IMR-90 (cell line): ENCODE results near the gene PCDH1. TPM values are rescaled to one million over a fixed set of nuclear protein-coding genes. Genes with fewer than 3 reads are reported as not detected.

Experiments used
- ATAC-seq: fragments of 200-7000 bp; cut with Tn5 transposase; 2 replicates; pipeline ENCODE4 v1.9.1; 2020; ENCODE audit warnings: low read depth, mild to moderate bottlenecking, moderate library complexity
- BruUV-seq: library from RNA; stranded (reverse); fragments of 400-500 nt; replicated peaks from 2 replicates; lab custom pipeline; 2021; lab: Mats Ljungman, UMichigan
- CTCF ChIA-PET: fragments of 300-600 bp; formaldehyde crosslinking; extraction: SDS; loops from one replicate; lab custom pipeline; 2021; ENCODE audit warnings: antibody characterized with exemption; lab: Yijun Ruan, JAX
- POLR2A ChIA-PET: fragments of 300-600 bp; sonication (Branson Sonifier 250); formaldehyde crosslinking; loops from one replicate; lab custom pipeline; 2022; ENCODE audit warnings: antibody characterized with exemption; ENCODE audit not compliant: unreplicated experiment; lab: Charles Lee
- DNase-seq: peaks from one replicate; pipeline ENCODE4 v3.0.0; 2013
- H2AFZ ChIP-seq: replicated peaks from 2 replicates; pipeline ENCODE3; 2013; ENCODE audit warnings: low read length, mild to moderate bottlenecking; ENCODE audit not compliant: poor library complexity
- H2AK5ac ChIP-seq: 2 replicates; pipeline ENCODE4 v1.6.1; 2013; ENCODE audit warnings: low read depth, low read length, inconsistent platforms
- H2AK9ac ChIP-seq: replicated peaks from 2 replicates; pipeline ENCODE3; 2013; ENCODE audit warnings: mild to moderate bottlenecking, low read depth, low read length, moderate library complexity; ENCODE audit not compliant: poor library complexity
- H2BK120ac ChIP-seq: 2 replicates; pipeline ENCODE4 v1.6.1; 2013; ENCODE audit warnings: low read depth, low read length, inconsistent platforms
- H2BK15ac ChIP-seq: 3 replicates; pipeline ENCODE4 v1.6.1; 2013; ENCODE audit warnings: low read depth, low read length, inconsistent platforms
- H2BK20ac ChIP-seq: 2 replicates; pipeline ENCODE4 v1.6.1; 2013; ENCODE audit warnings: low read depth, mild to moderate bottlenecking, inconsistent platforms, low read length, moderate library complexity
- H2BK5ac ChIP-seq: 2 replicates; pipeline ENCODE4 v1.6.1; 2013; ENCODE audit warnings: mild to moderate bottlenecking, low read depth, low read length, inconsistent platforms; ENCODE audit not compliant: poor library complexity, severe bottlenecking
- H3K14ac ChIP-seq: replicated peaks from 2 replicates; pipeline ENCODE4 v1.6.1; 2013; ENCODE audit warnings: low read depth, low read length, inconsistent platforms
- H3K18ac ChIP-seq: 2 replicates; pipeline ENCODE4 v1.6.1; 2013; ENCODE audit warnings: low read depth, low read length, control low read depth
- H3K23ac ChIP-seq: 2 replicates; pipeline ENCODE4 v1.6.1; 2013; ENCODE audit warnings: low read depth, low read length, inconsistent platforms
- H3K27ac ChIP-seq: 2 replicates; pipeline ENCODE4 v1.5.1; 2013; ENCODE audit warnings: mild to moderate bottlenecking, control low read depth, low read length; ENCODE audit not compliant: insufficient read depth
- H3K27me3 ChIP-seq: 2 replicates; pipeline ENCODE4 v1.6.1; 2013; ENCODE audit warnings: low read length; ENCODE audit not compliant: control insufficient read depth, insufficient read depth
- H3K36me3 ChIP-seq: 2 replicates; pipeline ENCODE4 v1.6.1; 2013; ENCODE audit warnings: low read length, mixed read lengths; ENCODE audit not compliant: control insufficient read depth, insufficient read depth
- H3K4ac ChIP-seq: 2 replicates; pipeline ENCODE4 v1.6.1; 2013; ENCODE audit warnings: low read depth, low read length, inconsistent platforms
- H3K4me1 ChIP-seq: 2 replicates; pipeline ENCODE4 v1.6.1; 2013; ENCODE audit warnings: low read length, mixed read lengths; ENCODE audit not compliant: control insufficient read depth, insufficient read depth
- H3K4me2 ChIP-seq: 2 replicates; pipeline ENCODE4 v1.6.1; 2013; ENCODE audit warnings: low read depth, mild to moderate bottlenecking, control low read depth, low read length, moderate library complexity
- H3K4me3 ChIP-seq: 2 replicates; pipeline ENCODE4 v1.5.1; 2013; ENCODE audit warnings: low read depth, mild to moderate bottlenecking, control low read depth, low read length, moderate library complexity; ENCODE audit not compliant: insufficient read depth
- H3K56ac ChIP-seq: 2 replicates; pipeline ENCODE4 v1.6.1; 2013; ENCODE audit warnings: low read length, inconsistent platforms; ENCODE audit not compliant: insufficient read depth; ENCODE audit errors: extremely low read depth
- H3K79me1 ChIP-seq, 2 experiments: 2 replicates each; pipeline ENCODE4 v1.6.1; 2013; ENCODE audit warnings: low read length in 2 of 2, inconsistent platforms in 1 of 2, low read depth in 1 of 2
- H3K9ac ChIP-seq: 2 replicates; pipeline ENCODE4 v1.6.1; 2013; ENCODE audit warnings: low read depth, low read length, control low read depth
- H3K9me1 ChIP-seq: 2 replicates; pipeline ENCODE4 v1.6.1; 2013; ENCODE audit warnings: low read length, inconsistent platforms; ENCODE audit not compliant: insufficient read depth
- H3K9me3 ChIP-seq: 2 replicates; pipeline ENCODE4 v1.6.1; 2013; ENCODE audit warnings: low read length; ENCODE audit not compliant: control insufficient read depth, insufficient read depth
- H4K20me1 ChIP-seq: 2 replicates; pipeline ENCODE4 v1.6.1; 2013; ENCODE audit warnings: low read length, inconsistent platforms; ENCODE audit not compliant: insufficient read depth
- H4K5ac ChIP-seq: 2 replicates; pipeline ENCODE4 v1.6.1; 2013; ENCODE audit warnings: mild to moderate bottlenecking, low read depth, low read length, control low read depth
- H4K8ac ChIP-seq, 2 experiments: 2 replicates each; pipeline ENCODE4 v1.6.1; 2013; ENCODE audit warnings: low read depth in 2 of 2, low read length in 2 of 2, control low read depth in 1 of 2, inconsistent platforms in 1 of 2
- H4K91ac ChIP-seq: 2 replicates; pipeline ENCODE4 v1.6.1; 2013; ENCODE audit warnings: low read depth, low read length, inconsistent platforms; ENCODE audit not compliant: insufficient read depth
- BHLHE40 ChIP-seq: fragments of 150-350 bp; IDR thresholded peaks from 2 replicates; pipeline ENCODE4 v1.6.1; 2016; ENCODE audit warnings: mild to moderate bottlenecking, low read depth, low read length
- CHD1 ChIP-seq: IDR thresholded peaks from 2 replicates; pipeline ENCODE4 v1.6.1; 2012; ENCODE audit warnings: low read depth, low read length, improper control_type of control experiment
- POLR2A ChIP-seq: IDR thresholded peaks from 2 replicates; pipeline ENCODE4 v1.6.1; 2012; ENCODE audit warnings: mild to moderate bottlenecking, low read depth, low read length
- WGBS, 2 experiments: methylation state at CpG; one replicate each; pipeline versions ENCODE4 v1.1.5 to v1.1.7; 2013; ENCODE audit warnings: missing lambda C conversion rate in 2 of 2; ENCODE audit not compliant: insufficient read length in 1 of 2; ENCODE audit errors: extremely low coverage in 2 of 2; 5-methylcytosine and 5-hydroxymethylcytosine counted together
- dilution Hi-C: fragments of 300-500 bp; cut with HindIII; formaldehyde crosslinking; loops from one replicate; pipeline ENCODE4 v1.14.3; 2018; ENCODE audit warnings: low sequenced_read_pairs; ENCODE audit not compliant: unreplicated experiment
- in situ Hi-C: fragments of 300-500 bp; cut with MboI; formaldehyde crosslinking; loops from 3 replicates; pipeline ENCODE4 v1.14.3; 2019; ENCODE audit warnings: low sequenced_read_pairs, inconsistent platforms, mixed read lengths
- intact Hi-C: fragments of 100-400 bp; cut with micrococcal nuclease; formaldehyde crosslinking; loops from 2 replicates; pipeline ENCODE4 v1.10.0; 2022
- polyA plus RNA-seq, 3 experiments: library from polyadenylated mRNA; depleted of rRNA; stranded (reverse); fragments of >200 nt; gene quantifications; 2 replicates each; pipeline ENCODE4 v1.2.3, GENCODE V29; 2012; ENCODE audit warnings: low replicate concordance in 1 of 3
- total RNA-seq: library from RNA; depleted of rRNA; stranded (reverse); fragments of >200 nt; gene quantifications from 2 replicates; pipeline ENCODE4 v1.2.3, GENCODE V29; 2012

Gene PCDH1
- total and polyA plus RNA-seq, 2 of the 4 experiments (the other 2 are of a cell fraction) = 0.74 to 0.90 TPM

DNA sequence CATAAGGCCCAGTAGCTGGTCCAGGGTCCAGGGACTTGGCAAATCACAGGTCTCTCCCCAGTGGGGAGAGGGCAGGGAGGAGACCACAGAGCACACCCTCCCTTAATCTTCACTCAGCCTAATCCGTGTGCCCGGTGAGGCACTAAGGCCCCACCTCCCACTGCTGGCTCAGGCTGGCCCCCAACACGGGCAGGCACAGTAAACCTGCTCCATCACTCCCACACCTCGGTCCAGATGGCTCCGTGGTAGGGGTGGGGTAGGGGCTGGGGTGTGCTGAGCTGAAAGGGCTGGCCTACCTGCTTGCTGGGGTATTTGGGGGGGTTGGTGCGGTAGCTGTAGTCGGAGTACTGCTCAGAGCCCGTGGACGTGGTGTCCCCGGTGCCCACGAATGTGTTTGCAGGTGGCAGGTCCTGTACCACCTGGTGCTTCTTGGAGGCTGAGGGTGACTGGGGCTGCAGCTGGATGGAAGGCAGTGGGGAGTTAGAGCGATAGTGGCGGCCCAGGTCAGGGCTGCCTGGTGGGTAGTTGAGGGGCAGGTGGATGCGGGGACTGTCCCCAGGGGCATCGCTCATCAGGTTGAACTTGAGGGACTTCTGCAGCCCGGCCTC, 15.2 kb downstream of the PCDH1 start:
- no peak overlapping the region for H2AK9ac ChIP-seq
- no peaks in the 10 kb centered on the region for H3K79me1 ChIP-seq
- no peak overlapping the region for H3K23ac ChIP-seq
- H3K36me3 ChIP-seq = no peaks in the 10 kb centered on the region
- ATAC-seq (no peak), DNase-seq (no peak)
- H3K4me2 ChIP-seq = no peak overlapping the region
- H2BK120ac ChIP-seq = no peak overlapping the region
- no peak overlapping the region for H2BK20ac ChIP-seq
- no peak overlapping the region for H3K27ac ChIP-seq
- H3K9ac ChIP-seq = no peak overlapping the region
- H2BK5ac ChIP-seq = no peak overlapping the region
- H4K91ac ChIP-seq = no peak overlapping the region
- in situ Hi-C loops (no loop called here), intact Hi-C loops (no loop called here), dilution Hi-C loops (no loop called here)
- ChIA-PET POLR2A (no interaction called here), CTCF (no interaction called here)
- H3K4ac ChIP-seq = no peak overlapping the region
- no peak overlapping the region for H3K14ac ChIP-seq
- H3K27me3 ChIP-seq = peaks cover 47% of the 10 kb centered on the region
- WGBS, 2 experiments = 82% methylated on average over 4 of the region's 16 CpGs; no CpG with 5 or more reads in 1 of the 2 experiments
- BruUV-seq = no TSS peak
- H2AK5ac ChIP-seq = no peak overlapping the region
- no peak overlapping the region for H2AFZ ChIP-seq
- no peaks in the 10 kb centered on the region for H3K9me1 ChIP-seq
- H4K20me1 ChIP-seq = no peaks in the 10 kb centered on the region
- TF ChIP-seq CHD1 = no peak
- no peak for TF ChIP-seq POLR2A
- no peak for TF ChIP-seq BHLHE40
- H4K8ac ChIP-seq = no peak overlapping the region
- H2BK15ac ChIP-seq = no peak overlapping the region
- H3K56ac ChIP-seq = no peak overlapping the region
- H3K4me3 ChIP-seq = no peak overlapping the region
- no peak overlapping the region for H3K18ac ChIP-seq
- no peaks in the 10 kb centered on the region for H3K4me1 ChIP-seq
- no peak overlapping the region for H4K5ac ChIP-seq
- no peaks in the 10 kb centered on the region for H3K9me3 ChIP-seq
